Endothelial cell of umbilical vein (primary cell): ENCODE data around the gene SLC15A2. TPM values are rescaled to one million over a fixed set of nuclear protein-coding genes. Genes with fewer than 3 reads are reported as not detected.

Source experiments
- BruUV-seq: library from RNA; stranded (reverse); fragments of 400-500 nt; replicated peaks from 2 replicates; lab custom pipeline; 2021; lab: Mats Ljungman, UMichigan
- CTCF ChIA-PET: fragments of 300-600, 350-600 bp; sonication (Branson Sonifier 250); formaldehyde crosslinking; loops from one replicate; lab custom pipeline; 2021; ENCODE audit warnings: antibody characterized with exemption, inconsistent platforms; lab: Charles Lee
- POLR2A ChIA-PET: fragments of 300-600, 350-600 bp; sonication (Branson Sonifier 250); formaldehyde crosslinking; loops from one replicate; lab custom pipeline; 2021; ENCODE audit warnings: antibody characterized with exemption, inconsistent platforms; lab: Charles Lee
- DNase-seq: peaks from one replicate; pipeline ENCODE4 v3.0.0-alpha.2; 2011; ENCODE audit warnings: low read depth, low spot score
- FAIRE-seq: peaks from 2 replicates; lab custom pipeline; 2011; peaks lifted over from hg19 to GRCh38; lab: Jason Lieb, UNC
- H2AFZ ChIP-seq: 2 replicates; pipeline ENCODE4 v1.6.0; 2012; ENCODE audit warnings: low read depth, low read length, control low read depth, inconsistent platforms
- H3K27ac ChIP-seq: 2 replicates; pipeline ENCODE4 v1.5.1; 2011; ENCODE audit warnings: low read depth, mild to moderate bottlenecking, control low read depth, low read length, moderate library complexity; ENCODE audit not compliant: insufficient read depth
- H3K27me3 ChIP-seq, 2 experiments: 2 replicates each; pipeline versions ENCODE4 v1.6.0 to v1.6.1; 2011; ENCODE audit warnings: low read length in 2 of 2, mixed read lengths in 1 of 2; ENCODE audit not compliant: control insufficient read depth in 2 of 2, insufficient read depth in 2 of 2
- H3K36me3 ChIP-seq, 2 experiments: 2 replicates in 1 of 2; 3 replicates in 1 of 2; pipeline ENCODE4 v1.5.1; 2011; ENCODE audit warnings: low read length in 2 of 2, mild to moderate bottlenecking in 1 of 2, moderate library complexity in 1 of 2; ENCODE audit not compliant: control insufficient read depth in 2 of 2, insufficient read depth in 2 of 2; ENCODE audit errors: extremely low read depth in 1 of 2
- H3K4me1 ChIP-seq: 3 replicates; pipeline ENCODE4 v1.5.1; 2011; ENCODE audit warnings: mild to moderate bottlenecking, low read length; ENCODE audit not compliant: control insufficient read depth, insufficient read depth; ENCODE audit errors: extremely low read depth
- H3K4me2 ChIP-seq: 2 replicates; pipeline ENCODE4 v1.6.1; 2011; ENCODE audit warnings: low read length, control low read depth, mixed read lengths; ENCODE audit not compliant: insufficient read depth
- H3K4me3 ChIP-seq, 3 experiments: fragments of 200-600 bp in 1 of 3; sonication (generic), shearing (Covaris generic) in 1 of 3; replicated peaks in 1 of 3; 2 replicates each; pipeline ENCODE4 v1.5.1; 2011 to 2016; ENCODE audit warnings: control low read depth in 3 of 3, low read length in 3 of 3, mild to moderate bottlenecking in 2 of 3, inconsistent platforms in 1 of 3, low read depth in 1 of 3, moderate library complexity in 1 of 3; ENCODE audit not compliant: insufficient read depth in 1 of 3
- H3K79me2 ChIP-seq: 2 replicates; pipeline ENCODE4 v1.6.0; 2012; ENCODE audit warnings: low read length, inconsistent platforms; ENCODE audit not compliant: control insufficient read depth, insufficient read depth
- H3K9ac ChIP-seq: replicated peaks from 2 replicates; pipeline ENCODE3; 2011; ENCODE audit warnings: low read length, control low read depth; ENCODE audit not compliant: insufficient read depth; ENCODE audit errors: extremely low read depth
- H3K9me1 ChIP-seq: replicated peaks from 3 replicates; pipeline ENCODE4 v1.6.0; 2011; ENCODE audit warnings: mild to moderate bottlenecking, low read length; ENCODE audit not compliant: control insufficient read depth, insufficient read depth; ENCODE audit errors: extremely low read depth
- H3K9me3 ChIP-seq: replicated peaks from 2 replicates; pipeline ENCODE4 v1.5.1; 2012; ENCODE audit warnings: low read length, inconsistent platforms; ENCODE audit not compliant: control insufficient read depth, insufficient read depth
- H4K20me1 ChIP-seq: replicated peaks from 2 replicates; pipeline ENCODE3; 2011; ENCODE audit warnings: mild to moderate bottlenecking, low read length; ENCODE audit not compliant: control insufficient read depth, insufficient read depth; ENCODE audit errors: extremely low read depth
- EZH2 ChIP-seq: IDR thresholded peaks from 2 replicates; pipeline ENCODE4 v1.6.1; 2012; ENCODE audit warnings: borderline replicate concordance, low read depth, mild to moderate bottlenecking, moderate library complexity, low read length, inconsistent platforms; ENCODE audit not compliant: severe bottlenecking
- FOS ChIP-seq: IDR thresholded peaks from 2 replicates; pipeline ENCODE4 v1.6.1; 2011; ENCODE audit warnings: mild to moderate bottlenecking, low read length, moderate library complexity, borderline replicate concordance; ENCODE audit not compliant: insufficient read depth
- GATA2 ChIP-seq: IDR thresholded peaks from 2 replicates; pipeline ENCODE4 v1.7.0; 2011; ENCODE audit warnings: low read depth, mild to moderate bottlenecking, moderate library complexity, mixed read lengths, low read length; ENCODE audit not compliant: insufficient read length, insufficient read depth
- JUN ChIP-seq: IDR thresholded peaks from 2 replicates; pipeline ENCODE4 v1.6.1; 2011; ENCODE audit warnings: borderline replicate concordance, low read depth; ENCODE audit not compliant: insufficient read length, insufficient read depth
- MYC ChIP-seq: IDR thresholded peaks from one replicate; pipeline ENCODE4 v1.6.1; 2011; ENCODE audit warnings: mild to moderate bottlenecking, low read depth, low read length
- POLR2A ChIP-seq: IDR thresholded peaks from 2 replicates; pipeline ENCODE4 v1.6.1; 2012; ENCODE audit warnings: low read depth, mild to moderate bottlenecking, control low read depth, low read length
- POLR2AphosphoS5 ChIP-seq: IDR thresholded peaks from 2 replicates; pipeline ENCODE4 v1.6.1; 2012; ENCODE audit warnings: low read depth, mild to moderate bottlenecking, control low read depth, low read length, moderate library complexity; ENCODE audit not compliant: insufficient read depth
- dilution Hi-C: fragments of 300-500 bp; cut with MboI; formaldehyde crosslinking; loops from one replicate; pipeline ENCODE4 v1.15.0; 2019; ENCODE audit warnings: low sequenced_read_pairs; ENCODE audit not compliant: extremely low pct_ligation_motif_present
- intact Hi-C: fragments of 100-400 bp; cut with micrococcal nuclease; formaldehyde crosslinking; loops from one replicate; pipeline ENCODE4 v1.10.0; 2022
- polyA plus RNA-seq, 4 experiments: library from polyadenylated mRNA; depleted of rRNA in 3 of 4; stranded (reverse) in 3 of 4; unstranded in 1 of 4; fragments of >200 nt; gene quantifications; 2 replicates each; pipeline versions ENCODE4 v1.2.1 to v1.2.3, GENCODE V29; 2011 to 2012; ENCODE audit warnings: missing spikeins in 1 of 4
- total RNA-seq: library from RNA; stranded (reverse); gene quantifications from 2 replicates; pipeline ENCODE4 v1.2.3, GENCODE V29; 2021
- TF ChIP-seq, protein P1 (sequence below), 2 donors: IDR thresholded peaks; 1 replicate in 1 of 2; 2 replicates in 1 of 2; pipeline ENCODE4 v1.5.1; 2011; ENCODE audit warnings: low read length in 2 of 2, mild to moderate bottlenecking in 2 of 2, moderate library complexity in 2 of 2, control low read depth in 1 of 2, inconsistent platforms in 1 of 2, low read depth in 1 of 2; ENCODE audit not compliant: insufficient read depth in 1 of 2; ENCODE audit errors: extremely low read depth in 1 of 2
- TF ChIP-seq, protein P2 (sequence below): IDR thresholded peaks from 2 replicates; pipeline ENCODE4 v1.6.1; 2011; ENCODE audit not compliant: insufficient read depth, insufficient read length

The SLC15A2 gene
- total and polyA plus RNA-seq, 2 donors (not counting 3 experiments of a cell fraction or from before 2014, with no cell fraction given), result 0.11 to 0.39 TPM

DNA sequence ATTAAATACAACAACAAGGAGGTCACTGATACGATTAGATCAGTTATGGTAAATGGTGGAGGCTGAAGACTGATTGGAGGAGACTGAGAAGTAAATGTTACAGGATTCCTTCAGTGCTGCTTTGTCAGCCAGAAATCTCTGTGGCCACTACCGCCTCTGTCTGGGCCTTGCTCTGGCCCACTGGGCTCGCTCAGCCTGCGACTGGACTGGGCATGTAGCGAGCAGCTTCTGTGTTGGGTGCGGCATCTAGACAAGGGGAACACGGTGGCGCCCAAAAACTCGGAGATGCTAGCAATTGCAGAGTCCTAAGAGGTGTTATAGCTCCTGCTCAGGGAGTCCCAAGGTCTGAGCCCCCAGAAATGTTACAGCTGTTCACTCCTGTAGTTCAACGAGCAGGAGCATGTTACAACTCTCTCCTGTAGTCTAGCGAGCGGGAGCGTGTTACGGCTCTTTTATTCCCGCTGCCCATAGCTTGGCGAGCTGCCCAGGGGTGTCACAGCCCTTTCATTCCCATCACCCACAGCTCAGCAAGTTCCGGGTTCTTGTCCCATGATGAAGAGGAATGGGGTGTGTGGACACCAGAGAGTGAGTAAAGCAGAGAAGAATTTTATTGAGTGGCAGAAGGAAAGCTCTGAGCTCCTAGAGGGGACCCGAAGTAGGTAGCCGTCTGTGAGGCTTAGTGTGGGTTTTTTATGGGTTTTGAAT is 24.7 kb downstream of the SLC15A2 start:
- Histone ChIP-seq H3K9ac (no peak overlapping the region), H4K20me1 (no peaks in the 10 kb centered on the region), H3K79me2 (no peaks in the 10 kb centered on the region), H3K36me3 (no peaks in the 10 kb centered on the region), H3K9me1 (no peaks in the 10 kb centered on the region), H2AFZ (no peak overlapping the region), H3K4me2 (no peak overlapping the region), H3K27ac (no peak overlapping the region), H3K4me1 (no peaks in the 10 kb centered on the region), H3K4me3 (no peak overlapping the region), H3K27me3 (no peaks in the 10 kb centered on the region), H3K9me3 (no peaks in the 10 kb centered on the region)
- CTCF ChIA-PET, result no interaction called here
- dilution Hi-C loops (no loop called here), intact Hi-C loops (no loop called here)
- DNase-seq (no peak), FAIRE-seq (no peak)
- TF ChIP-seq GATA2, result no peak
- TF ChIP-seq, protein P1, sequence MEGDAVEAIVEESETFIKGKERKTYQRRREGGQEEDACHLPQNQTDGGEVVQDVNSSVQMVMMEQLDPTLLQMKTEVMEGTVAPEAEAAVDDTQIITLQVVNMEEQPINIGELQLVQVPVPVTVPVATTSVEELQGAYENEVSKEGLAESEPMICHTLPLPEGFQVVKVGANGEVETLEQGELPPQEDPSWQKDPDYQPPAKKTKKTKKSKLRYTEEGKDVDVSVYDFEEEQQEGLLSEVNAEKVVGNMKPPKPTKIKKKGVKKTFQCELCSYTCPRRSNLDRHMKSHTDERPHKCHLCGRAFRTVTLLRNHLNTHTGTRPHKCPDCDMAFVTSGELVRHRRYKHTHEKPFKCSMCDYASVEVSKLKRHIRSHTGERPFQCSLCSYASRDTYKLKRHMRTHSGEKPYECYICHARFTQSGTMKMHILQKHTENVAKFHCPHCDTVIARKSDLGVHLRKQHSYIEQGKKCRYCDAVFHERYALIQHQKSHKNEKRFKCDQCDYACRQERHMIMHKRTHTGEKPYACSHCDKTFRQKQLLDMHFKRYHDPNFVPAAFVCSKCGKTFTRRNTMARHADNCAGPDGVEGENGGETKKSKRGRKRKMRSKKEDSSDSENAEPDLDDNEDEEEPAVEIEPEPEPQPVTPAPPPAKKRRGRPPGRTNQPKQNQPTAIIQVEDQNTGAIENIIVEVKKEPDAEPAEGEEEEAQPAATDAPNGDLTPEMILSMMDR (IDR thresholded peaks at IDR 0.05; ENCODE audit: extremely low read depth in 1 of 2, insufficient read depth in 1 of 2, low read depth in 1 of 2, low read length in 2 of 2), result no peak
- TF ChIP-seq JUN, result no peak
- no peak for TF ChIP-seq FOS
- TF ChIP-seq POLR2A, result no peak
- TF ChIP-seq MYC, result no peak
- TF ChIP-seq EZH2, result no peak
- TF ChIP-seq, protein P2, sequence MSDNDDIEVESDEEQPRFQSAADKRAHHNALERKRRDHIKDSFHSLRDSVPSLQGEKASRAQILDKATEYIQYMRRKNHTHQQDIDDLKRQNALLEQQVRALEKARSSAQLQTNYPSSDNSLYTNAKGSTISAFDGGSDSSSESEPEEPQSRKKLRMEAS, result no peak
- no peak for TF ChIP-seq POLR2AphosphoS5
- POLR2A ChIA-PET, result no interaction called here
- BruUV-seq, result no TSS peak
